Measurements from ENCODE around the gene SLC17A5.
"Not testable (repeated sequence)": the region's sequence is repeated elsewhere in the genome, so short reads cannot be mapped to it uniquely, and the experiment has no call there.

The SLC17A5 gene

GRCh38 chr6:73644941-73645591 is 8.7 kb downstream of the SLC17A5 start:
- peaks cover 17% of the 10 kb centered on the region for H3K36me3 Mint-ChIP-seq (ENCODE audit: low read depth)
- H3K4me3 Mint-ChIP-seq: peak overlapping the region; percentile 82
- peaks cover 10% of the 10 kb centered on the region for H3K4me1 Mint-ChIP-seq (ENCODE audit: low read depth)

GRCh38 chr6:73644030-73644429 is 9.8 kb downstream of the SLC17A5 start:
- H3K36me3 Mint-ChIP-seq (ENCODE audit: low read depth): peaks cover 16% of the 10 kb centered on the region
- H3K4me1 Mint-ChIP-seq (ENCODE audit: low read depth): peaks cover 10% of the 10 kb centered on the region
- H3K27me3 Mint-ChIP-seq: no peaks in the 10 kb centered on the region
- H3K9me3 Mint-ChIP-seq: no peaks in the 10 kb centered on the region
- no peak overlapping the region for H3K4me3 Mint-ChIP-seq
- no peak overlapping the region for H3K27ac Mint-ChIP-seq

More at GRCh38 chr6:73644941-73645591, 8.7 kb downstream of the SLC17A5 start:
- H3K27ac Mint-ChIP-seq: peak overlapping the region; percentile 75
- no peaks in the 10 kb centered on the region for H3K9me3 Mint-ChIP-seq
- H3K27me3 Mint-ChIP-seq: no peaks in the 10 kb centered on the region

GRCh38 chr6:73642530-73642929 is 11.3 kb downstream of the SLC17A5 start:
- H3K4me3 Mint-ChIP-seq: no peak overlapping the region
- H3K9me3 Mint-ChIP-seq: no peaks in the 10 kb centered on the region
- no peaks in the 10 kb centered on the region for H3K27me3 Mint-ChIP-seq
- peaks cover 17% of the 10 kb centered on the region for H3K36me3 Mint-ChIP-seq (ENCODE audit: low read depth)
- H3K4me1 Mint-ChIP-seq (ENCODE audit: low read depth): peaks cover 10% of the 10 kb centered on the region
- H3K27ac Mint-ChIP-seq: no peak overlapping the region

GRCh38 chr6:73640179-73640750 is 13.5 kb downstream of the SLC17A5 start:
- H3K4me1 Mint-ChIP-seq (ENCODE audit: low read depth): no peaks in the 10 kb centered on the region
- no peaks in the 10 kb centered on the region for H3K27me3 Mint-ChIP-seq
- no peak overlapping the region for H3K4me3 Mint-ChIP-seq
- no peak overlapping the region for H3K27ac Mint-ChIP-seq
- H3K36me3 Mint-ChIP-seq (ENCODE audit: low read depth): peaks cover 17% of the 10 kb centered on the region
- no peaks in the 10 kb centered on the region for H3K9me3 Mint-ChIP-seq

GRCh38 chr6:73639040-73639439 is 14.8 kb downstream of the SLC17A5 start:
- no peak overlapping the region for H3K27ac Mint-ChIP-seq
- H3K4me3 Mint-ChIP-seq: no peak overlapping the region
- H3K9me3 Mint-ChIP-seq: no peaks in the 10 kb centered on the region
- peaks cover 17% of the 10 kb centered on the region for H3K36me3 Mint-ChIP-seq (ENCODE audit: low read depth)
- no peaks in the 10 kb centered on the region for H3K27me3 Mint-ChIP-seq
- no peaks in the 10 kb centered on the region for H3K4me1 Mint-ChIP-seq (ENCODE audit: low read depth)

- Mint-ChIP-seq H3K9me3 (no peaks in the 10 kb centered on the region), H3K36me3 (ENCODE audit: low read depth) (peaks cover 17% of the 10 kb centered on the region), H3K4me3 (no peak overlapping the region), H3K27me3 (no peaks in the 10 kb centered on the region), H3K4me1 (ENCODE audit: low read depth) (no peaks in the 10 kb centered on the region), H3K27ac (no peak overlapping the region)
Observed at GRCh38 chr6:73637404-73637803, 16.4 kb downstream of the SLC17A5 start.

- H3K9me3 Mint-ChIP-seq: no peaks in the 10 kb centered on the region
- no peak overlapping the region for H3K4me3 Mint-ChIP-seq
- peaks cover 21% of the 10 kb centered on the region for H3K36me3 Mint-ChIP-seq (ENCODE audit: low read depth)
- no peaks in the 10 kb centered on the region for H3K27me3 Mint-ChIP-seq
- no peaks in the 10 kb centered on the region for H3K4me1 Mint-ChIP-seq (ENCODE audit: low read depth)
- H3K27ac Mint-ChIP-seq: no peak overlapping the region
Observed at GRCh38 chr6:73636048-73636447, 17.7 kb downstream of the SLC17A5 start.

GRCh38 chr6:73632346-73632745 is 21.4 kb downstream of the SLC17A5 start:
- Mint-ChIP-seq H3K4me1 (ENCODE audit: low read depth) (no peaks in the 10 kb centered on the region), H3K9me3 (no peaks in the 10 kb centered on the region), H3K27ac (no peak overlapping the region), H3K36me3 (ENCODE audit: low read depth) (peaks cover 35% of the 10 kb centered on the region), H3K4me3 (no peak overlapping the region), H3K27me3 (no peaks in the 10 kb centered on the region)

GRCh38 chr6:73631849-73632248 is 21.9 kb downstream of the SLC17A5 start:
- Mint-ChIP-seq H3K36me3 (ENCODE audit: low read depth) (peaks cover 35% of the 10 kb centered on the region), H3K9me3 (no peaks in the 10 kb centered on the region), H3K4me3 (no peak overlapping the region), H3K27me3 (no peaks in the 10 kb centered on the region), H3K27ac (no peak overlapping the region), H3K4me1 (ENCODE audit: low read depth) (no peaks in the 10 kb centered on the region)

GRCh38 chr6:73630401-73630800 is 23.4 kb downstream of the SLC17A5 start:
- peaks cover 33% of the 10 kb centered on the region for H3K36me3 Mint-ChIP-seq (ENCODE audit: low read depth)
- H3K27ac Mint-ChIP-seq: no peak overlapping the region

GRCh38 chr6:73624896-73625295 is 28.9 kb downstream of the SLC17A5 start:
- no peak overlapping the region for H3K27ac Mint-ChIP-seq
- no peak overlapping the region for H3K4me3 Mint-ChIP-seq
- no peaks in the 10 kb centered on the region for H3K27me3 Mint-ChIP-seq
- no peaks in the 10 kb centered on the region for H3K9me3 Mint-ChIP-seq
- peaks cover 26% of the 10 kb centered on the region for H3K36me3 Mint-ChIP-seq (ENCODE audit: low read depth)
- peaks cover 5% of the 10 kb centered on the region for H3K4me1 Mint-ChIP-seq (ENCODE audit: low read depth)

More at GRCh38 chr6:73630401-73630800, 23.4 kb downstream of the SLC17A5 start:
- H3K4me1 Mint-ChIP-seq (ENCODE audit: low read depth): peaks cover 5% of the 10 kb centered on the region
- no peak overlapping the region for H3K4me3 Mint-ChIP-seq
- no peaks in the 10 kb centered on the region for H3K9me3 Mint-ChIP-seq
- no peaks in the 10 kb centered on the region for H3K27me3 Mint-ChIP-seq

- H3K4me3 Mint-ChIP-seq; H3K9me3 Mint-ChIP-seq; H3K4me1 Mint-ChIP-seq (ENCODE audit: low read depth); H3K27me3 Mint-ChIP-seq; H3K27ac Mint-ChIP-seq: not testable (repeated sequence)
- peaks cover 16% of the 10 kb centered on the region for H3K36me3 Mint-ChIP-seq (ENCODE audit: low read depth)
Observed at GRCh38 chr6:73623480-73623879, 30.3 kb downstream of the SLC17A5 start.

- not testable (repeated sequence) for H3K27ac Mint-ChIP-seq; H3K4me3 Mint-ChIP-seq; H3K27me3 Mint-ChIP-seq; H3K4me1 Mint-ChIP-seq (ENCODE audit: low read depth); H3K9me3 Mint-ChIP-seq
- peaks cover 26% of the 10 kb centered on the region for H3K36me3 Mint-ChIP-seq (ENCODE audit: low read depth)
Observed at GRCh38 chr6:73618082-73618481, 35.7 kb downstream of the SLC17A5 start.

GRCh38 chr6:73614802-73615201 is 39.0 kb downstream of the SLC17A5 start:
- H3K27me3 Mint-ChIP-seq: no peaks in the 10 kb centered on the region
- no peak overlapping the region for H3K4me3 Mint-ChIP-seq
- H3K4me1 Mint-ChIP-seq (ENCODE audit: low read depth): no peaks in the 10 kb centered on the region
- peaks cover 18% of the 10 kb centered on the region for H3K36me3 Mint-ChIP-seq (ENCODE audit: low read depth)
- H3K27ac Mint-ChIP-seq: no peak overlapping the region
- no peaks in the 10 kb centered on the region for H3K9me3 Mint-ChIP-seq

- Mint-ChIP-seq H3K27me3 (no peaks in the 10 kb centered on the region), H3K4me3 (no peak overlapping the region), H3K4me1 (ENCODE audit: low read depth) (no peaks in the 10 kb centered on the region), H3K27ac (no peak overlapping the region), H3K9me3 (no peaks in the 10 kb centered on the region), H3K36me3 (ENCODE audit: low read depth) (peaks cover 24% of the 10 kb centered on the region)
Observed at GRCh38 chr6:73613806-73614536, 39.8 kb downstream of the SLC17A5 start.
